ENCODE measurements around the gene NRXN2.
A peak's percentile ranks its signal among the peaks of the same experiment; 100 is the strongest.

- TF ChIP-seq CTCF (IDR thresholded peaks at IDR 0.05; ENCODE audit: insufficient read depth, low read depth, low read length) (no peak), EZH2 (IDR thresholded peaks at IDR 0.05; ENCODE audit: insufficient read depth, low read length) (peak; percentile 69)
Observed at GRCh38 chr11:64713016-64713707, 9.8 kb downstream of the NRXN2 start.

Data from astrocyte (in vitro differentiated cells and primary cell).